Sigmoid colon (tissue), 7 donors: ENCODE results near the gene DNHD1. TPM values are rescaled to one million over a fixed set of nuclear protein-coding genes. Genes with fewer than 3 reads are reported as not detected.
A peak's percentile ranks its signal among the peaks of the same experiment; 100 is the strongest.

Experiments used
- DNase-seq: peaks from one replicate; pipeline ENCODE4 v3.0.0-alpha.2; 2019
- H3K27ac ChIP-seq, 4 donors: fragments of 200-600 bp; sonication (generic); one replicate each; pipeline ENCODE4 v1.5.1; 2016 to 2019; ENCODE audit warnings: mild to moderate bottlenecking in 1 of 4
- H3K27me3 ChIP-seq, 3 donors: fragments of 200-600 bp; sonication (generic); one replicate each; pipeline ENCODE4 v1.5.1; 2019; ENCODE audit warnings: mild to moderate bottlenecking in 1 of 3
- H3K36me3 ChIP-seq, 4 donors: fragments of 200-600 bp; sonication (generic); one replicate each; pipeline ENCODE4 v1.5.1; 2016 to 2019
- H3K4me1 ChIP-seq, 4 donors: fragments of 200-600 bp; sonication (generic); one replicate each; pipeline ENCODE4 v1.5.1; 2017 to 2019
- H3K4me3 ChIP-seq, 4 donors: fragments of 200-600 bp; sonication (generic); one replicate each; pipeline ENCODE4 v1.5.1; 2017 to 2019; ENCODE audit warnings: mild to moderate bottlenecking in 2 of 4, moderate library complexity in 1 of 4
- H3K9me3 ChIP-seq, 4 donors: fragments of 200-600 bp in 3 of 4; sonication (generic) in 3 of 4; one replicate each; pipeline versions ENCODE4 v1.5.1 to v1.6.1; 2013 to 2019
- CTCF ChIP-seq, 4 experiments: fragments of 450-650 bp in 3 of 4; fragments of 200-600 bp in 1 of 4; IDR thresholded peaks; one replicate each; pipeline ENCODE4 v1.5.1; 2016 to 2019; ENCODE audit warnings: antibody characterized with exemption in 4 of 4, mild to moderate bottlenecking in 3 of 4, moderate library complexity in 2 of 4
- EP300 ChIP-seq, 4 donors: sonication (generic); formaldehyde crosslinking; IDR thresholded peaks; one replicate each; pipeline ENCODE4 v1.6.1; 2017; ENCODE audit warnings: antibody characterized with exemption in 4 of 4
- POLR2A ChIP-seq, 2 donors: fragments of 450-650 bp; IDR thresholded peaks; one replicate each; pipeline ENCODE4 v1.6.1; 2016; ENCODE audit warnings: antibody characterized with exemption in 2 of 2, mild to moderate bottlenecking in 2 of 2, moderate library complexity in 2 of 2
- POLR2AphosphoS5 ChIP-seq, 4 donors: sonication (generic); formaldehyde crosslinking; IDR thresholded peaks; one replicate each; pipeline ENCODE4 v1.6.1; 2017; ENCODE audit warnings: antibody characterized with exemption in 4 of 4
- WGBS, 2 donors: extraction: QIAGEN DNeasy Blood & Tissue Kit; methylation state at CpG; one replicate each; pipeline ENCODE4 v1.1.7; 2013; 5-methylcytosine and 5-hydroxymethylcytosine counted together
- intact Hi-C: fragments of 100-400 bp; cut with DNase I; formaldehyde crosslinking; loops from one replicate; pipeline ENCODE4 v1.15.1; 2023
- polyA plus RNA-seq, 3 donors: library from polyadenylated mRNA; stranded (reverse); fragments of 200-250 nt; gene quantifications; one replicate each; pipeline ENCODE4 v1.2.3, GENCODE V29; 2013
- total RNA-seq, 4 donors: library from RNA; depleted of rRNA; stranded (reverse); fragments of >200 nt; gene quantifications; one replicate each; pipeline ENCODE4 v1.1.0, GENCODE V29; 2016
- donor health status: healthy with polysubstance abuse.
- donor health status: Bipolar disorder and iron deficiency.
- donor health status: healthy.

Gene DNHD1
- total and polyA plus RNA-seq, 7 donors, result 1.4 to 29.9 (median 12.5) TPM

- H3K27ac ChIP-seq, result peak overlapping the region in 3 of 4 donors; percentile 75 to 80 (median 78)
- TF ChIP-seq POLR2A (IDR thresholded peaks at IDR 0.05) (no peak), CTCF (IDR thresholded peaks at IDR 0.05) (no peak), EP300 (IDR thresholded peaks at IDR 0.05) (no peak), POLR2AphosphoS5 (IDR thresholded peaks at IDR 0.05) (no peak)
Observed at GRCh38 chr11:6588018-6588417, 90.9 kb downstream of the DNHD1 start.

GRCh38 chr11:6594142-6594768 lies 97.2 kb downstream of the DNHD1 start:
- DNase-seq, result peak; percentile 52
- H3K4me3 ChIP-seq, result no peak overlapping the region

More at GRCh38 chr11:6588018-6588417, 90.9 kb downstream of the DNHD1 start:
- intact Hi-C loops, result no loop called here
- H3K27me3 ChIP-seq, result no peaks in the 10 kb centered on the region
- no peak overlapping the region for H3K4me3 ChIP-seq
- H3K9me3 ChIP-seq, result peaks cover 0 to 9% (median 2%) of the 10 kb centered on the region in 4 donors
- H3K36me3 ChIP-seq, result peaks cover 0 to 16% (median 0%) of the 10 kb centered on the region in 4 donors
- 92 to 95% methylated on average over 1 of the region's 1 CpG for WGBS, 2 donors
- H3K4me1 ChIP-seq, result peaks cover 0 to 27% (median 20%) of the 10 kb centered on the region in 4 donors
- DNase-seq, result no peak

GRCh38 chr11:6596239-6596877 lies 99.3 kb downstream of the DNHD1 start:
- peak overlapping the region; percentile 61 to 99 (median 84) for H3K27ac ChIP-seq
- no peak overlapping the region for H3K4me3 ChIP-seq
- H3K9me3 ChIP-seq, result no peaks in the 10 kb centered on the region
- H3K4me1 ChIP-seq, result peaks cover 0 to 87% (median 61%) of the 10 kb centered on the region in 4 donors
- TF ChIP-seq EP300 (IDR thresholded peaks at IDR 0.05), result peak in 1 of 4 donors; percentile 23
- no peak for TF ChIP-seq POLR2A (IDR thresholded peaks at IDR 0.05)
- peak in 3 of 4 donors; percentile 11 to 51 (median 18) for TF ChIP-seq POLR2AphosphoS5 (IDR thresholded peaks at IDR 0.05)
- H3K27me3 ChIP-seq, result no peaks in the 10 kb centered on the region
- H3K36me3 ChIP-seq, result peaks cover 17 to 53% (median 23%) of the 10 kb centered on the region in 4 donors
- intact Hi-C loops, result no loop called here
- DNase-seq, result peak; percentile 65
- WGBS, 2 donors, result 81 to 87% methylated on average over 5 of the region's 5 CpGs

More at GRCh38 chr11:6594142-6594768, 97.2 kb downstream of the DNHD1 start:
- intact Hi-C loops, result no loop called here
- no peak for TF ChIP-seq POLR2A (IDR thresholded peaks at IDR 0.05)
- no peak for TF ChIP-seq POLR2AphosphoS5 (IDR thresholded peaks at IDR 0.05)
- TF ChIP-seq EP300 (IDR thresholded peaks at IDR 0.05), result no peak
- TF ChIP-seq CTCF (IDR thresholded peaks at IDR 0.05), result no peak
- Histone ChIP-seq H3K36me3 (peaks cover under 1 to 40% (median 3%) of the 10 kb centered on the region in 4 donors), H3K27me3 (no peaks in the 10 kb centered on the region), H3K4me1 (peaks cover 0 to 66% (median 45%) of the 10 kb centered on the region in 4 donors), H3K9me3 (no peaks in the 10 kb centered on the region), H3K27ac (peak overlapping the region in 3 of 4 donors; percentile 80 to 99 (median 87))
- 93 to 95% methylated on average over 3 of the region's 3 CpGs for WGBS, 2 donors

- H3K4me3 ChIP-seq, result no peak overlapping the region
- H3K27ac ChIP-seq, result peak overlapping the region in 3 of 4 donors; percentile 80 to 99 (median 87)
- intact Hi-C loops, result no loop called here
- H3K9me3 ChIP-seq, result no peaks in the 10 kb centered on the region
- no peak for DNase-seq
- TF ChIP-seq CTCF (IDR thresholded peaks at IDR 0.05) (no peak), POLR2AphosphoS5 (IDR thresholded peaks at IDR 0.05) (no peak), EP300 (IDR thresholded peaks at IDR 0.05) (no peak), POLR2A (IDR thresholded peaks at IDR 0.05) (no peak)
- WGBS, 2 donors, result 92 to 95% methylated on average over 3 of the region's 3 CpGs
- peaks cover 17 to 51% (median 26%) of the 10 kb centered on the region in 4 donors for H3K36me3 ChIP-seq
- no peaks in the 10 kb centered on the region for H3K27me3 ChIP-seq
- H3K4me1 ChIP-seq, result peaks cover 0 to 93% (median 73%) of the 10 kb centered on the region in 4 donors
Observed at GRCh38 chr11:6598555-6598954, 101.5 kb downstream of the DNHD1 start.

GRCh38 chr11:6599449-6599848 lies 102.4 kb downstream of the DNHD1 start:
- peaks cover 17 to 43% (median 26%) of the 10 kb centered on the region in 4 donors for H3K36me3 ChIP-seq

More at GRCh38 chr11:6599449-6599848, 102.4 kb downstream of the DNHD1 start:
- intact Hi-C loops, result no loop called here
- H3K9me3 ChIP-seq, result no peaks in the 10 kb centered on the region
- H3K27ac ChIP-seq, result peak overlapping the region in 3 of 4 donors; percentile 80 to 99 (median 87)
- no peaks in the 10 kb centered on the region for H3K27me3 ChIP-seq
- peaks cover 0 to 84% (median 68%) of the 10 kb centered on the region in 4 donors for H3K4me1 ChIP-seq
- H3K4me3 ChIP-seq, result no peak overlapping the region
- TF ChIP-seq POLR2A (IDR thresholded peaks at IDR 0.05) (no peak), CTCF (IDR thresholded peaks at IDR 0.05) (no peak), EP300 (IDR thresholded peaks at IDR 0.05) (no peak), POLR2AphosphoS5 (IDR thresholded peaks at IDR 0.05) (no peak)
- WGBS, 2 donors, result 73 to 87% methylated on average over 1 of the region's 1 CpG
- no peak for DNase-seq
